ENCODE data around the gene C2CD3.
A peak's percentile ranks its signal among the peaks of the same experiment; 100 is the strongest.

The C2CD3 gene

DNA sequence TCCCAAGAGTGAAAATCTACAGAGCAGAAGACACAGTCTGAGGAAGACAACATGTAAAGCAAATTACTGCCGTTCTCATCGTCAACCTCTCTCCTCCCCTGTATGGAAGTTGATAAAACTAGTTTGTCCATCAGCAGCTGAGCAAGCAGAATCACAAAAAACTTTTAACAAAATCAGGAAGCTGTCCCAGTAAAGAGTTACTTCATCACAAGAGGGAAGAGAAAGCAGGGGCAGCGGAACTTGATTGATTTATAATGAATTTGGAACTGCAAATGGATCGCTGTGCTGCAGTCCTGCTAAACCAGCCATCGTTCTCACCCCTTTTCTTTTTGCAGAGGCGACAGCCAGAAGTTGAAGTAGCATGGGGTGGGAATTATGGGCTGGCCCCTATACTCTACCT lies 148.3 kb downstream of the C2CD3 start:
- Histone ChIP-seq H3K23ac (ENCODE audit: low read length) (no peak overlapping the region), H2BK120ac (ENCODE audit: insufficient read depth, low read length, poor library complexity) (no peak overlapping the region), H3K4me2 (ENCODE audit: low read length) (no peak overlapping the region), H3K4me1 (ENCODE audit: control insufficient read depth in 1 of 2, insufficient read depth in 2 of 2, low read length in 2 of 2) (peaks cover 8 to 11% of the 10 kb centered on the region in 2 experiments), H2AK5ac (ENCODE audit: low read length) (no peak overlapping the region), H3K14ac (ENCODE audit: low read length) (no peak overlapping the region), H2BK12ac (ENCODE audit: low read length) (no peak overlapping the region), H3K9me3 (ENCODE audit: insufficient read depth, low read depth, low read length) (no peaks in the 10 kb centered on the region), H3K79me2 (ENCODE audit: control insufficient read depth, insufficient read depth, low read length, poor library complexity) (no peaks in the 10 kb centered on the region), H3K18ac (ENCODE audit: low read length) (no peak overlapping the region), H3K4me3 (ENCODE audit: low read depth, low read length) (no peak overlapping the region), H4K12ac (ENCODE audit: low read depth, low read length) (no peak overlapping the region), H3K79me1 (ENCODE audit: low read length) (no peaks in the 10 kb centered on the region), H3K4ac (ENCODE audit: low read depth, low read length) (no peak overlapping the region), H3K36me3 (ENCODE audit: control insufficient read depth in 1 of 2, insufficient read depth in 2 of 2, low read length in 2 of 2) (peaks cover 5 to 6% of the 10 kb centered on the region in 2 experiments), H3K27ac (ENCODE audit: low read depth, low read length) (no peak overlapping the region), H2BK5ac (ENCODE audit: low read depth, low read length, poor library complexity) (no peak overlapping the region), H3K9ac (ENCODE audit: low read length) (no peak overlapping the region), H3K27me3 (ENCODE audit: insufficient read depth, low read length) (no peaks in the 10 kb centered on the region), H4K8ac (ENCODE audit: low read depth, low read length) (no peak overlapping the region), H2AFZ (ENCODE audit: insufficient read depth, low read length, poor library complexity) (no peak overlapping the region), H4K91ac (ENCODE audit: low read depth, low read length) (no peak overlapping the region)
- no peak for DNase-seq
- no CpG with 5 or more reads among the region's 6 CpGs for WGBS (ENCODE audit: extremely low coverage, insufficient coverage, insufficient read length)

DNA sequence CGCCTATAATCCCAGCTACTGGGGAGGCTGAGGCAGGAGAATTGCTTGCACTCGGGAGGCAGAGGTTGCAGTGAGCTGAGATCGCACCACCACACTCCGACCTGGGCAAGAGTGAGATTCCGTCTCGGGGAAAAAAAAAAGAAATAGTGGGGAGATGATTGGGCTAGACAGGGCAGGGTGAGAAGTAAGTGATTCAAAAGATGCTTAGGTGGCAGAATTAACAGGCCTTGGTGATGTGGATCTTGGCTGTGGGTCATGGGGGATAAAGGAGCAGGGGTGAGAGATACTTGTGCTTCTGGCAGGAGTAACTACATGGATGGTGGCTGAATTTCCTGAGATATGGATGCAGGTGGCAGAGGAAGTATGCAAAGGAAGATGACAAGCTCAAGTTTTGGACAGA lies 148.8 kb downstream of the C2CD3 start:
- peak in 1 of 2 donors; percentile 35 for DNase-seq
- H3K14ac ChIP-seq (ENCODE audit: low read length) = no peak overlapping the region
- no peak overlapping the region for H2AFZ ChIP-seq (ENCODE audit: insufficient read depth, low read length, poor library complexity)
- no peak overlapping the region for H3K23ac ChIP-seq (ENCODE audit: low read length)
- no peak overlapping the region for H3K18ac ChIP-seq (ENCODE audit: low read length)
- H3K9ac ChIP-seq (ENCODE audit: low read length) = no peak overlapping the region
- H2BK12ac ChIP-seq (ENCODE audit: low read length) = no peak overlapping the region
- H3K27ac ChIP-seq (ENCODE audit: low read depth, low read length) = no peak overlapping the region
- H3K4me3 ChIP-seq (ENCODE audit: low read depth, low read length) = no peak overlapping the region
- no peaks in the 10 kb centered on the region for H3K27me3 ChIP-seq (ENCODE audit: insufficient read depth, low read length)
- whole genome bisulfite sequencing (ENCODE audit: extremely low coverage, insufficient coverage, insufficient read length) = no CpG with 5 or more reads among the region's 6 CpGs
- H3K79me2 ChIP-seq (ENCODE audit: control insufficient read depth, insufficient read depth, low read length, poor library complexity) = no peaks in the 10 kb centered on the region
- H4K91ac ChIP-seq (ENCODE audit: low read depth, low read length) = no peak overlapping the region
- H3K9me3 ChIP-seq (ENCODE audit: insufficient read depth, low read depth, low read length) = no peaks in the 10 kb centered on the region
- H3K4me2 ChIP-seq (ENCODE audit: low read length) = no peak overlapping the region
- H4K12ac ChIP-seq (ENCODE audit: low read depth, low read length) = no peak overlapping the region
- no peak overlapping the region for H2BK5ac ChIP-seq (ENCODE audit: low read depth, low read length, poor library complexity)
- peaks cover 6% of the 10 kb centered on the region in 2 experiments for H3K36me3 ChIP-seq (ENCODE audit: control insufficient read depth in 1 of 2, insufficient read depth in 2 of 2, low read length in 2 of 2)
- no peak overlapping the region for H2AK5ac ChIP-seq (ENCODE audit: low read length)
- peaks cover 8 to 11% of the 10 kb centered on the region in 2 experiments for H3K4me1 ChIP-seq (ENCODE audit: control insufficient read depth in 1 of 2, insufficient read depth in 2 of 2, low read length in 2 of 2)
- no peak overlapping the region for H2BK120ac ChIP-seq (ENCODE audit: insufficient read depth, low read length, poor library complexity)
- no peaks in the 10 kb centered on the region for H3K79me1 ChIP-seq (ENCODE audit: low read length)
- no peak overlapping the region for H3K4ac ChIP-seq (ENCODE audit: low read depth, low read length)
- no peak overlapping the region for H4K8ac ChIP-seq (ENCODE audit: low read depth, low read length)

GRCh38 chr11:74020539-74020938 lies 150.3 kb downstream of the C2CD3 start:
- H3K9me3 ChIP-seq (ENCODE audit: insufficient read depth, low read depth, low read length) = no peaks in the 10 kb centered on the region
- no peak overlapping the region for H3K14ac ChIP-seq (ENCODE audit: low read length)
- peaks cover 10 to 11% of the 10 kb centered on the region in 2 experiments for H3K36me3 ChIP-seq (ENCODE audit: control insufficient read depth in 1 of 2, insufficient read depth in 2 of 2, low read length in 2 of 2)
- no peaks in the 10 kb centered on the region for H3K79me1 ChIP-seq (ENCODE audit: low read length)
- H2BK12ac ChIP-seq (ENCODE audit: low read length) = no peak overlapping the region
- H3K27ac ChIP-seq (ENCODE audit: low read depth, low read length) = no peak overlapping the region
- no peak overlapping the region for H4K91ac ChIP-seq (ENCODE audit: low read depth, low read length)
- no peaks in the 10 kb centered on the region for H3K79me2 ChIP-seq (ENCODE audit: control insufficient read depth, insufficient read depth, low read length, poor library complexity)
- no peaks in the 10 kb centered on the region for H3K27me3 ChIP-seq (ENCODE audit: insufficient read depth, low read length)
- no peak overlapping the region for H3K4me2 ChIP-seq (ENCODE audit: low read length)
- H4K12ac ChIP-seq (ENCODE audit: low read depth, low read length) = no peak overlapping the region
- H3K18ac ChIP-seq (ENCODE audit: low read length) = no peak overlapping the region
- H3K4me1 ChIP-seq (ENCODE audit: control insufficient read depth in 1 of 2, insufficient read depth in 2 of 2, low read length in 2 of 2) = peaks cover 8 to 16% of the 10 kb centered on the region in 2 experiments
- WGBS (ENCODE audit: extremely low coverage, insufficient coverage, insufficient read length) = no CpG with 5 or more reads among the region's 4 CpGs
- H4K8ac ChIP-seq (ENCODE audit: low read depth, low read length) = no peak overlapping the region
- no peak overlapping the region for H2BK120ac ChIP-seq (ENCODE audit: insufficient read depth, low read length, poor library complexity)
- no peak overlapping the region for H3K4me3 ChIP-seq (ENCODE audit: low read depth, low read length)
- no peak overlapping the region for H2BK5ac ChIP-seq (ENCODE audit: low read depth, low read length, poor library complexity)
- no peak overlapping the region for H2AFZ ChIP-seq (ENCODE audit: insufficient read depth, low read length, poor library complexity)
- no peak overlapping the region for H3K4ac ChIP-seq (ENCODE audit: low read depth, low read length)
- H2AK5ac ChIP-seq (ENCODE audit: low read length) = no peak overlapping the region
- H3K9ac ChIP-seq (ENCODE audit: low read length) = no peak overlapping the region
- H3K23ac ChIP-seq (ENCODE audit: low read length) = no peak overlapping the region
- DNase-seq = peak in 1 of 2 donors; percentile 12

- WGBS (ENCODE audit: extremely low coverage, insufficient coverage, insufficient read length) = no CpG with 5 or more reads among the region's 4 CpGs
- H3K18ac ChIP-seq (ENCODE audit: low read length) = no peak overlapping the region
- H3K4me1 ChIP-seq (ENCODE audit: control insufficient read depth in 1 of 2, insufficient read depth in 2 of 2, low read length in 2 of 2) = peaks cover 8 to 16% of the 10 kb centered on the region in 2 experiments
- H2BK12ac ChIP-seq (ENCODE audit: low read length) = no peak overlapping the region
- H3K4me2 ChIP-seq (ENCODE audit: low read length) = no peak overlapping the region
- no peak overlapping the region for H4K8ac ChIP-seq (ENCODE audit: low read depth, low read length)
- H3K23ac ChIP-seq (ENCODE audit: low read length) = no peak overlapping the region
- H4K91ac ChIP-seq (ENCODE audit: low read depth, low read length) = peak overlapping the region; percentile 17
- peak overlapping the region; percentile 16 for H3K27ac ChIP-seq (ENCODE audit: low read depth, low read length)
- no peaks in the 10 kb centered on the region for H3K9me3 ChIP-seq (ENCODE audit: insufficient read depth, low read depth, low read length)
- no peak overlapping the region for H2AK5ac ChIP-seq (ENCODE audit: low read length)
- no peak for DNase-seq
- H3K27me3 ChIP-seq (ENCODE audit: insufficient read depth, low read length) = no peaks in the 10 kb centered on the region
- H3K4me3 ChIP-seq (ENCODE audit: low read depth, low read length) = no peak overlapping the region
- H3K4ac ChIP-seq (ENCODE audit: low read depth, low read length) = no peak overlapping the region
- peaks cover 10 to 11% of the 10 kb centered on the region in 2 experiments for H3K36me3 ChIP-seq (ENCODE audit: control insufficient read depth in 1 of 2, insufficient read depth in 2 of 2, low read length in 2 of 2)
- no peaks in the 10 kb centered on the region for H3K79me1 ChIP-seq (ENCODE audit: low read length)
- H4K12ac ChIP-seq (ENCODE audit: low read depth, low read length) = no peak overlapping the region
- H3K79me2 ChIP-seq (ENCODE audit: control insufficient read depth, insufficient read depth, low read length, poor library complexity) = no peaks in the 10 kb centered on the region
- no peak overlapping the region for H3K14ac ChIP-seq (ENCODE audit: low read length)
- no peak overlapping the region for H2BK120ac ChIP-seq (ENCODE audit: insufficient read depth, low read length, poor library complexity)
- H2BK5ac ChIP-seq (ENCODE audit: low read depth, low read length, poor library complexity) = no peak overlapping the region
- no peak overlapping the region for H2AFZ ChIP-seq (ENCODE audit: insufficient read depth, low read length, poor library complexity)
- H3K9ac ChIP-seq (ENCODE audit: low read length) = no peak overlapping the region
Measured at GRCh38 chr11:74019860-74020259, 150.9 kb downstream of the C2CD3 start.

Data from trophoblast cell (in vitro differentiated cells and primary cell).